Measurements from ENCODE around the gene DSCAM. TPM values are rescaled to one million over a fixed set of nuclear protein-coding genes. Genes with fewer than 3 reads are reported as not detected.

The DSCAM gene
- total RNA-seq, 1 experiment from 2014 or later, result not detected

DNA sequence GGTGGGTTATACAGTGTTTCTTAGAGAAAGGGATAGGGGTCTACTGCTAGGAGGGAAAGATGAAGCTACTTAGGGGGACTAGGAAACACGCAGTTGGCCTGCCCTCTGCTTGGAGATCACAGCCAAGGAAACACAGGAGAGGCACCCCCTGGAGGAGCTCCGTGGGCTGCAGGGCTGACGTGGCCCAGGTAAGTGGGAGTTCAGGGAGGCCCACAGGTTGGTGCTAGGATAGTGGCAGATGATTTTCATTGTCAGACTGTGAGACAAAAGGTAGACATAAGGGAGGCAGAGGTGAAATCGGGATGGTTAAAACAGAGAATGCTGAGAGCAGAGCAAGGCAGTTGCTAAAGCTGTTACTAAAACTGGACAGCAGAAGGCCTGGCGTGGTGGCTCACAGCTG, 463.0 kb downstream of the DSCAM start:
- POLR2A ChIA-PET, result no interaction called here
- ATAC-seq, result no peak
- RAD21 ChIA-PET (ENCODE audit: low non-redundant PET in 1 of 2, low total read pairs in 2 of 2, uncharacterized antibody in 2 of 2, unreplicated experiment in 2 of 2), result no interaction called here

More for the DNA sequence above, 463.0 kb downstream of the DSCAM start:
- Histone ChIP-seq H3K9me2 (ENCODE audit: insufficient read depth) (no peaks in the 10 kb centered on the region), H3K4me1 (ENCODE audit: control insufficient read depth in 1 of 2, insufficient read depth in 2 of 2, low read length in 2 of 2) (no peaks in the 10 kb centered on the region), H4K20me1 (ENCODE audit: insufficient read depth) (no peaks in the 10 kb centered on the region), H3K36me3 (ENCODE audit: control insufficient read depth in 1 of 2, insufficient read depth in 2 of 2, low read length in 2 of 2) (no peaks in the 10 kb centered on the region), H3K27ac (ENCODE audit: low read depth, low read length) (no peak overlapping the region), H3K79me2 (ENCODE audit: insufficient read depth, low read length) (no peaks in the 10 kb centered on the region), H3K9me3 (ENCODE audit: control insufficient read depth in 1 of 2, insufficient read depth in 1 of 2, low read depth in 1 of 2, low read length in 2 of 2) (peaks cover 6 to 25% of the 10 kb centered on the region in 2 experiments; a peak in 2 of 4 replicates), H3K4me2 (ENCODE audit: low read length) (no peak overlapping the region), H3K4me3 (replicated peaks in 1 of 2; ENCODE audit: low read depth in 1 of 2, low read length in 2 of 2) (no peak overlapping the region), H3K27me3 (ENCODE audit: insufficient read depth, low read length) (no peaks in the 10 kb centered on the region), H3K9ac (ENCODE audit: low read length) (no peak overlapping the region), H2AFZ (ENCODE audit: low read depth, low read length, poor library complexity, severe bottlenecking) (no peak overlapping the region)
- no peak for DNase-seq (ENCODE audit: low read depth, low spot score)
- no peak for TF ChIP-seq RAD21 (IDR thresholded peaks at IDR 0.05; ENCODE audit: low read depth)
- TF ChIP-seq ZFX (IDR thresholded peaks at IDR 0.05), result no peak
- no peak for TF ChIP-seq SRF (IDR thresholded peaks at IDR 0.05; ENCODE audit: low read depth)
- no peak for TF ChIP-seq EZH2 (IDR thresholded peaks at IDR 0.05)
- no peak for TF ChIP-seq SP1 (IDR thresholded peaks at IDR 0.05; ENCODE audit: low read depth)
- no peak for TF ChIP-seq YY1 (IDR thresholded peaks at IDR 0.05; ENCODE audit: extremely low read depth, insufficient replicate concordance, low read depth, low read length)
- TF ChIP-seq, protein P1, sequence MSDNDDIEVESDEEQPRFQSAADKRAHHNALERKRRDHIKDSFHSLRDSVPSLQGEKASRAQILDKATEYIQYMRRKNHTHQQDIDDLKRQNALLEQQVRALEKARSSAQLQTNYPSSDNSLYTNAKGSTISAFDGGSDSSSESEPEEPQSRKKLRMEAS (IDR thresholded peaks at IDR 0.05), result no peak
- TF ChIP-seq SIN3A (IDR thresholded peaks at IDR 0.05; ENCODE audit: low read depth), result no peak
- TF ChIP-seq, protein P2, sequence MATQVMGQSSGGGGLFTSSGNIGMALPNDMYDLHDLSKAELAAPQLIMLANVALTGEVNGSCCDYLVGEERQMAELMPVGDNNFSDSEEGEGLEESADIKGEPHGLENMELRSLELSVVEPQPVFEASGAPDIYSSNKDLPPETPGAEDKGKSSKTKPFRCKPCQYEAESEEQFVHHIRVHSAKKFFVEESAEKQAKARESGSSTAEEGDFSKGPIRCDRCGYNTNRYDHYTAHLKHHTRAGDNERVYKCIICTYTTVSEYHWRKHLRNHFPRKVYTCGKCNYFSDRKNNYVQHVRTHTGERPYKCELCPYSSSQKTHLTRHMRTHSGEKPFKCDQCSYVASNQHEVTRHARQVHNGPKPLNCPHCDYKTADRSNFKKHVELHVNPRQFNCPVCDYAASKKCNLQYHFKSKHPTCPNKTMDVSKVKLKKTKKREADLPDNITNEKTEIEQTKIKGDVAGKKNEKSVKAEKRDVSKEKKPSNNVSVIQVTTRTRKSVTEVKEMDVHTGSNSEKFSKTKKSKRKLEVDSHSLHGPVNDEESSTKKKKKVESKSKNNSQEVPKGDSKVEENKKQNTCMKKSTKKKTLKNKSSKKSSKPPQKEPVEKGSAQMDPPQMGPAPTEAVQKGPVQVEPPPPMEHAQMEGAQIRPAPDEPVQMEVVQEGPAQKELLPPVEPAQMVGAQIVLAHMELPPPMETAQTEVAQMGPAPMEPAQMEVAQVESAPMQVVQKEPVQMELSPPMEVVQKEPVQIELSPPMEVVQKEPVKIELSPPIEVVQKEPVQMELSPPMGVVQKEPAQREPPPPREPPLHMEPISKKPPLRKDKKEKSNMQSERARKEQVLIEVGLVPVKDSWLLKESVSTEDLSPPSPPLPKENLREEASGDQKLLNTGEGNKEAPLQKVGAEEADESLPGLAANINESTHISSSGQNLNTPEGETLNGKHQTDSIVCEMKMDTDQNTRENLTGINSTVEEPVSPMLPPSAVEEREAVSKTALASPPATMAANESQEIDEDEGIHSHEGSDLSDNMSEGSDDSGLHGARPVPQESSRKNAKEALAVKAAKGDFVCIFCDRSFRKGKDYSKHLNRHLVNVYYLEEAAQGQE (IDR thresholded peaks at IDR 0.05; ENCODE audit: low read depth), result no peak
- TF ChIP-seq, protein P3, sequence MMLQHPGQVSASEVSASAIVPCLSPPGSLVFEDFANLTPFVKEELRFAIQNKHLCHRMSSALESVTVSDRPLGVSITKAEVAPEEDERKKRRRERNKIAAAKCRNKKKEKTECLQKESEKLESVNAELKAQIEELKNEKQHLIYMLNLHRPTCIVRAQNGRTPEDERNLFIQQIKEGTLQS (IDR thresholded peaks at IDR 0.05), result no peak
- no peak for TF ChIP-seq JUND (IDR thresholded peaks at IDR 0.05)
- no peak for TF ChIP-seq EGR1 (IDR thresholded peaks at IDR 0.05; ENCODE audit: low read depth)
- no peak for TF ChIP-seq TCF7L2 (IDR thresholded peaks at IDR 0.05; ENCODE audit: borderline replicate concordance, extremely low read depth, insufficient read depth, insufficient read length)
- intact Hi-C loops (cut with micrococcal nuclease), result no loop called here
- CTCF ChIA-PET, result no interaction called here
- no TSS peak for BruUV-seq (replicated peaks)

All from HCT116 (cell line).